CD4-positive, alpha-beta T cell treated with Interleukin-4 for 4 hours (primary cell): Measurements from ENCODE around the gene EBI3.
"Not testable (repeated sequence)": the region's sequence is repeated elsewhere in the genome, so short reads cannot be mapped to it uniquely, and the experiment has no call there.

Source experiments
- DNase-seq: peaks from one replicate; pipeline ENCODE4 v3.0.0-alpha.2; 2020

The EBI3 gene

DNA sequence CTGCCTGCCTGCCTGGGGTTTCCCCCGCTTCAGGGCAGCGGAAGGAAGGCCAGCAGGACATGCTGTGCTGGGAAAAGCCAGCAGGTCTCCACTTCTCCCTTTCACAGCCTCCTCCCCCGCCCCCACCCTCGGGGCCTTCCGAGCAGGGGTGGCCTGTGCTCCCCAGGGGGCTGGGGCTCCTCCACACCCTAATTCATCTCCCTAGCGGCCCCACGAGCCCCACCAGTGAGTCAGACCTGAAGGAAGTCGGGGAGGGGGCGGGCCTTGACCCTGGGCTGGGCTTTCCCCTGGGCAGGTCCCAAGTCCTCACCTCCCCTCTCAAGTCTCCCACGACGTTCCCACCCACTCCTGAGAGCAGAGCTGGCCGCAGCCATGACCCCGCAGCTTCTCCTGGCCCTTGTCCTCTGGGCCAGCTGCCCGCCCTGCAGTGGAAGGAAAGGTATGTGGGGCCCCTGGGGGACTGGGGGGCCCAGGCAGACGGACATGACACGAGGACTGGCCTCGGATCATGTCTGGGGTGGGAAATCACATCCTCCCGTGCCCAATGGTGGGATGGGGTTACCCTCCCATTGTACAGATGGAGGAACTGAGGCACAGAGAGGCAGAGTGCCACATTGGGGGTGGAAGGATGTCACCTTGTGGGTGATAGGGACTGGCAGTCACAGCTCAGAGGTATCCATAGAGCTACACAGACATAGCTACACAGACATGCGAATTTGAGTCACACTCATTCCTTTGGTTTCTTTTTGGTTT is at the start of gene EBI3:
Gene EBI3 (plus strand): TSS at position 345 of the 753 bp plus-strand sequence. CDS start 28 bp downstream, at position 373.
- peak; percentile 2 for DNase-seq

DNA sequence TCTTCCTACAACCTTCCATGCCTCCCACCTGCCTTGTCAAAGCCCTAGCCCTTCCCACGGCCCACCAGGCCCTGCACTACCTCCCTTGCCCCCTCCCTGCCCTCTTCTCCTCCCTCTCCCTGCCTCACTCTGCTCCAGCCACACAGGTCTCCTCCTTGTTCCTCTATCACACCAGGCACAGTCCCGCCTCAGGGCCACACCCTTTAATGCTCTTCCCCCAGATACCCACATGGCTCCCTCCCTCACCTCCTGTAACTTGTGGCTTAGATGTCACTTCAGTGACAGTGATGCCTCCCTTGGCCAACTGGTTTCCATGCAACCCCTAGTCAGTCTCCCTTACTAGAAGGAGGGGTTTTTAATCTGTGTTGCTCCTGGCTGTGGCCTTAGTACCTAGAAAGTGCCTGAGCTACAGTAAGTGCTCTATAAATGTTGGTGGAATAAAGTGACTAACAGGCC is 48.2 kb upstream of the EBI3 start:
- no peak for DNase-seq

- DNase-seq, result peak; percentile 96
Observed at GRCh38 chr19:4182084-4182810, 47.1 kb upstream of the EBI3 start, which contains the start of the genes ANKRD24 and SIRT6. Gene ANKRD24, plus strand, starts transcription at chr19:4182689. Its CDS starts 3,737 bp downstream, at chr19:4186426. Gene SIRT6, minus strand, starts transcription at chr19:4182563. Its CDS starts 24 bp downstream, at chr19:4182539.

- no peak for DNase-seq
Observed at GRCh38 chr19:4183967-4184717, 45.2 kb upstream of the EBI3 start.

GRCh38 chr19:4184718-4185352 is 44.5 kb upstream of the EBI3 start:
- no peak for DNase-seq

DNA sequence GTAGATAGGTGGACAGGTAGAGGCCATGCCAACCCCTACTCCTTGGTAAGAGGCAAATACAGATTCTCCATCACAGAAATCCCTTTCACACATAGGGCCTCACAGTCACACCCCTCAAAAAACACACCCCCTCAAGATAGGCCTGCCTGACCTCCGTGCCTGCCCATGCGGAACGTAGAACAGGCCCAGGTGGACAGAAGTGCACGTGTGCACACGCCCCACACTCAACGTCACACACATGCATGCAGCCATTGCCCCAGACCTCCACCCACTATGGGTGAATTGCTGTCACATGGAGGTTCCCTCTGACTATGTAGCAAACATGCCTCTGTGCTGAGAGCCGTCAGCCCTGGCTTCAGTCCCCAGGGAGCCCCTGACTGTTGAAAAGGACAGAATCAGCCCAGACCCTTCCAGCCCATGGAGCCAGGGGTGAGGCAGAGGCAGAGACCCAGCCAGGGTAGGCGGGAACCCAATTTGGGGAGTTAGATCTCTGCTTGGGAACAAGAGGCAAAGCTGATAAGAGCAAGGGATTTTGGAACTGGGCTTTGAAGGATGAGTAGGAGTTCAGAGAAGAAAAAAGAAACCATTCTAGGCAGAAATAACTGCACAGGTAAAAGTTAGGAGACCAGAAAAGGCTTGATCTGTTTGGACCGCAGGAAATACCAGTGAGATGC is 43.8 kb upstream of the EBI3 start:
- no peak for DNase-seq

DNA sequence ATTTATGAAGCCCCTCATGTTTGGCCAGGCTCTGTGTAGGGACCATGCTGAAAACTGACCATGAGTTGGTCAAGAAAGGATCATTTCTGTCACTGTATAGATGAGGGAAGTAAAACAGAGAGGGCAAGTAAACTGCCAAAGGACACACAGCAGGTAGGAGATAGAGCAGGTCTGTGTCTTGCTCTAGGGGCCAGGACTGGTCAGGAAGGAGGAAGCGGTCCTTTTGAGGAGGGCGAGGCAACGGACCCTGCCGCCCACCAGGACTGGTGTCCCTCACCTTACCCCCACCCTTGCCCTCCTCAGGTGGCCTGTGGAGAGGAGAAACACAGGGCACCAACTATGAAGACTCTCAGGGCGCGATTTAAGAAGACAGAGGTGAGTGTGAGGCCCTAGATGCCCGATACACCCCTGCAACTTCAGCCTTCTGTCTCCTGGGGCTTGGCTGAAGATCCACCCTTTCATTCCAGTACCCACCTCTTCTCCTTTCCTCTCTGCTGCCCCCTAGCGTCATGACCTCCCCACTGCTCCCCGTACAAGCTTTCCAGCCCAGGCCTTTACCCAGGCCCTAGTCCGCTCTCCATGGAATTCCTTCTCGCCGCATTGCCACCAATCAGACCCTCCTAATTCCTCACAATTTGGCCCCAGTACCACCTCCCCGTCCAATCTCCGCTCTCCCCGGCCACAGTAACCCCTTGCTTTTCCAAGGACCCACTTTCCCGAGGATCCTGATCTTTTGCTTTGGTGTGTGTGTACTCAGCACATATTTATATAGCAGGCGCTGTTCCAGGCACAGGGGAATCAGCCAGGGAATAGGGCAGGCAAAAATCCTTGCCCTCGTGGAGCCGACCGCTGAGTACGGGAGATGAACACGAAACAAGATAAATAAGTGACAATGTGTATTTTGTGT is 43.0 kb upstream of the EBI3 start:
- peak; percentile 63 for DNase-seq

DNA sequence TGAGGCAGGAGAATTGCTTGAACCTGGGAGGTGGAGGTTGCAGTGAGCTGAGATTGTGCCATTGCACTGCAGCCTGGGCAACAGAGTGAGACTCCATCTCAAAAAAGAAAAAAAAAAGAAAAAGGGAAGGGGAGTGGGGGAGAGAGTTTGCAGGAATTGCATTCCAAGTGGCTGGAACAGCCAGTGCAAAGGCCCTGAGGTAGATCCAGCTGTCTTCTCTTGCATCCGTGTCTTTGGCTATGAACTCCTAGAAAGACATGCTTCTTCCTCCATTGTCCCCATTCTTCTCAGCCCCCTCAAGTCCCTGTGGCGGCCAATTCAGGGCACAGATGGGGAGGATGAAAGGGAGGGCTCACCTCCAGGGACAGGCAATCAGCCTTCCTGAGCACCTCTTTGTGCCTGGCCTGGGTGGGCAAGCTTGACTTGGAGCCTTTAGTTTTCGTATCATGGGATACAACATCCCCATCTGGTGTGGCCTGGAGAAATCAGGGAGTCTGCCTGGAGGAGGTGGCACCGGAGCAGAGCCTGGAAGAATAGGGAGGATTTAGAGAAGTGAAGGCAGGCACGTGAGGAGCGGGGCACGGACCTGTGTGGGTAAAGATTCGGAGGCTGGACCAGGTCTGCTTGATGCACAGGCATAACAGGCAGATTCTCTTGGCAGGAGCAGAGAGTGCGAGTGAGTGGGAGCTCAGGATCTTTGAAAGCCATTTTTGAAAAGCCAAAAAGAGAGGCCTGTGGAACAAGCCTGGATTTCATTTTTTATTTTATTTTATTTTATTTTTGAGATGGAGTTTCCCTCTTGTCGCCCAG is 41.8 kb upstream of the EBI3 start:
- DNase-seq, result no peak

GRCh38 chr19:4189641-4190040 is 39.7 kb upstream of the EBI3 start:
- DNase-seq, result no peak

DNA sequence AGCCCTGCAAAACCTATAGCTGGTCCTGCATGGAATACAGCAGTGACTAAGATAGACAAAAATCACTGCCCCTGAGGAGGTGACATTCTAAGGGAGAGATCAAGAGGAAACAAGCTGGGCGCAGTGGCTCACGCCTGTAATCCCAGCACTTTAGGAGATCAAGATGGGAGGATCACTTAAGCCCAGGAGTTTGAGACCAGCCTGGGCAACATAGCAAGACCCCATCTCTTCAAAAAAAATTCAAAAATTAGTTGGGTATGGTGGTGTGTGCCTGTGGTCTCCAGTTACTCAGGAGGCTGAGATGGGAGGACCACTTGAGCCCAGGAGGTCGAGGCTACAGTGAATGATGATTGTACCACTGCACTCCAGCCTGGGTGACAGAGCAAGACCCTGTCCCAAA is 36.8 kb upstream of the EBI3 start:
- not testable (repeated sequence) for DNase-seq

DNA sequence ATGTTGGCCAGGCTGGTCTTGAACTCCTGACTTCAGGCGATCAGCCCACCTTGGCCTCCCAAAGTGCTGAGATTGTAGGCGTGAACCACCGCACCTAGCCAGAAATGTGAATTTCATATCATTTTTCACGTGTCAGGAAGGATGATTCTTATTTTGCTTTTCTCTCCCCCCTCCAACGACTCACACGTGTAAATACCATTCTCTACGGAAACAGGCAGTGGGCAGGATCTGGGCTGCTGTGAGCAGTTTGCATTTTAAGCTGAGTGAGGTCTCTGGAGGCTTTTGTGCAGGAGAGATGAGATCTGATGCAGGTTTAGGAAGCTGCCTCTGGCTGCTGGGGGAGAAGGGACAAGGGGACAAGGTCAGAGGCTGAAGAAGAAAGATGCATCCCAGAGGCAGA is 35.0 kb upstream of the EBI3 start:
- no peak for DNase-seq

- no peak for DNase-seq
Observed at GRCh38 chr19:4196009-4196408, 33.3 kb upstream of the EBI3 start.

GRCh38 chr19:4196587-4197148 is 32.7 kb upstream of the EBI3 start:
- DNase-seq, result no peak

DNA sequence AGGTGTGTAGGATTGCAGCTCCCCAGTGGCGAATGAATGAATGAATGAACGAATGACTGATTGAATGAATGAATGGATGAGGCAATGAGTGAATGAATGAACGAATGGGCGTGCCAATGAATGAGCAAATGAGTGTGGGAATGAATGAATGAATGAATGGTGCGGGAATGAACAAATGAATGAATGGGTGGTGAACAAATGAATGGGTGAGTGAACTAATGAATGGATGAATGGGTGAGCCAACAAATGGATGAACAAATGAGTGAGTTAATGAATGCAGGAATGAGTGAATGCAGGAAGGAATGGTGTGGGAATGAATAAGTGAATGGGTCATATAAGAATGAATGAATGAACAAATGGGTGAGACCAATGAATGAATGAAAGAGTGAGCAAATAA is 32.1 kb upstream of the EBI3 start:
- no peak for DNase-seq

DNA sequence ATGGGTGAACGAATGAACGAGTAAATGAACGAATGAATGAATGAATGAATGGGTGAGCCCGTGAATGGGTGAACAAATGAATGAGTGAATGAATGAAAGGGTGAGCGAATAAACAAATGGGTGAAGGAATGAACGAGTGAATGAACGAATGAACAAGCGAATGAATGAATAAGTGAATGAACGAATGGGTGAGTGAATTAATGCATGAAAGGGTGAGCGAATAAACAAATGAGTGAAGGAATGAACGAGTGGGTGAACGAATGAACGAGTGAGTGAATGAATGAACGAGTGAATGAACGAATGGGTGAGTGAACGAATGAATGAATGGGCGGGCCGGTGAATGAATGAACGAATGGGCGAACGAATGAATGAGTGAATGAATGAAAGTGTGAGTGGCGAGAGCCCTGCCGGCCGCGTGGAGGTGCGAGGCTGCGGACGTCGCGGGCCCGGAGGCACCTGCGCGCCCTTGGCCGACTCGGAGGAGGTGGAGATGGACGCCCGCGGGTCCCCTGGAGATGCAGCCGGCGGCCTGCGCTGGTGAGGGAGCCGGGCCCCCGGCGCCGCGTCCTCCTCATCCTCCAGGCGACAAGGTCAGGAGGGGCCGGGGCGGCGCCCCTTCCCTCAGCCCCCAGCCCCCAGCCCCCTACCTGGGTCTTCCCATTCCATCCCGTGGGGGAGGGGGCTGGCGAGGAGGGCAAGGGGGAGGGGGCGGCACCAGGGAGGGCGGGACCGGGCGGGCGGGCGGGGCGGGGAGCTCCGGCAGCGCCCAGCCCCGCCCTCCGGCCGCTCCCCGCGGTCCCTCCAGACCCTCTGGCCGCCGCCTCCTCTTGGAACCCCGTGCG is 31.5 kb upstream of the EBI3 start:
- DNase-seq, result no peak

DNA sequence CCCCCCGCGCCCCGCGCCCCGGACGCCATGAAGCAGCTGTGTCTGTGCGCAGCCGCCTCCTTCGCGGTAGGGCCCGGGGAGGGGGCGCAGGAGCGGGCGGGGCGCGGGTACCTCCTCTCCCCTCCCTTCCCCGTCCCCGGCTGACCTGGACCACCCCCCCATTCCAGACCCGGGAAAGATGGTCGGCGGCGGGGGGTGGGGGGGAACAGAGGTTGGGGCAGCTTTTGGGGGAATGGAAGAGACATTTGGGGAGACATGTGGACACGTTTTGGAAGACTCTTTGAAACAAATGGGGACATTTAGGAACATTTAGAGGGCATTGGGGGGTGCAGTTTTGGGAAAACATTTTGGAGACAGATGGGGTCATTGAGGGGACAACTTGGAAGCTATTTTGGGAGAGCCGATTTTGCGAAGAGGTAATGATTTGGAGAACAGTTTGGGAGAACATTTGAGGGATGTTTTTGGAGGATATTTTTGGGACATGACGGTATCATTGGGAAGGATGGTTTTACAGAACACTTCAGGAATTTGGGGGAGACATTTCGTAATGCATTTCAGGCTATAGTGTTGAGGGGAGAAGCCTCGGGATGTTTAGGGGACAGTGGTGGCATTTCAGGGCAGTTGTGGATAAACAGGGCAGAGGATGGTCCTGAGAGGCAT is 30.7 kb upstream of the EBI3 start:
- no peak for DNase-seq

GRCh38 chr19:4199699-4200293 is 29.5 kb upstream of the EBI3 start:
- no peak for DNase-seq
